Breast epithelium (tissue), 3 donors: ENCODE data around the gene ELK4.

Source experiments
- POLR2A ChIP-seq: fragments of 450-650 bp; IDR thresholded peaks from one replicate; pipeline ENCODE4 v1.6.1; 2016; ENCODE audit warnings: antibody characterized with exemption, mild to moderate bottlenecking, moderate library complexity
- TF ChIP-seq, protein P1 (sequence below), 3 donors: fragments of 450-650 bp; IDR thresholded peaks; one replicate each; pipeline ENCODE4 v1.5.1; 2016 to 2017; ENCODE audit warnings: antibody characterized with exemption in 3 of 3, mild to moderate bottlenecking in 3 of 3, moderate library complexity in 3 of 3

DNA sequence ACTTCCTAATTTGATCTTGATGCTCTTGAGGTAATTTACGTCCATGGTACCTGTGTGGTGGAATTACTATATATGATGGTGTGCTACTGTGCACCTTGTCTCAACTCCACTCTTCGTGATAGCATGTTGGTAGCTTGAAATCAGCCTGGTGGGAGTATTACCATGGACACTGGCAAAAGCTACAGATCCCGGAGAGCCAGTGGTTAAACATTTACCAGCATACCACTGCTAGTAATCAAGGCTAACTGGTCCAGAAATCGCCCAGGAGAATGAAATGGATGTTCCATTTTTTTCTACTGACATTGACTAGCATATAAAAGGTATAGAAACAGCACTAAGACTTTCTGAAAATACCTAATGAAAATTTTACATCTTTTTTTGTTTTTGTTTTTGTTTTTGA, 30.6 kb downstream of the ELK4 start:
- TF ChIP-seq POLR2A, result no peak
- TF ChIP-seq, protein P1, sequence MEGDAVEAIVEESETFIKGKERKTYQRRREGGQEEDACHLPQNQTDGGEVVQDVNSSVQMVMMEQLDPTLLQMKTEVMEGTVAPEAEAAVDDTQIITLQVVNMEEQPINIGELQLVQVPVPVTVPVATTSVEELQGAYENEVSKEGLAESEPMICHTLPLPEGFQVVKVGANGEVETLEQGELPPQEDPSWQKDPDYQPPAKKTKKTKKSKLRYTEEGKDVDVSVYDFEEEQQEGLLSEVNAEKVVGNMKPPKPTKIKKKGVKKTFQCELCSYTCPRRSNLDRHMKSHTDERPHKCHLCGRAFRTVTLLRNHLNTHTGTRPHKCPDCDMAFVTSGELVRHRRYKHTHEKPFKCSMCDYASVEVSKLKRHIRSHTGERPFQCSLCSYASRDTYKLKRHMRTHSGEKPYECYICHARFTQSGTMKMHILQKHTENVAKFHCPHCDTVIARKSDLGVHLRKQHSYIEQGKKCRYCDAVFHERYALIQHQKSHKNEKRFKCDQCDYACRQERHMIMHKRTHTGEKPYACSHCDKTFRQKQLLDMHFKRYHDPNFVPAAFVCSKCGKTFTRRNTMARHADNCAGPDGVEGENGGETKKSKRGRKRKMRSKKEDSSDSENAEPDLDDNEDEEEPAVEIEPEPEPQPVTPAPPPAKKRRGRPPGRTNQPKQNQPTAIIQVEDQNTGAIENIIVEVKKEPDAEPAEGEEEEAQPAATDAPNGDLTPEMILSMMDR (IDR thresholded peaks at IDR 0.05), result no peak
